PFSK-1 (cell line): ENCODE data around the gene AIMP2.

Source experiments
- FOXP2 ChIP-seq: optimal IDR thresholded peaks from 2 replicates; pipeline ENCODE3; 2011; ENCODE audit warnings: borderline replicate concordance, control low read depth, inconsistent platforms; ENCODE audit not compliant: insufficient read depth; ENCODE audit errors: extremely low read length, extremely low read depth
- POLR2AphosphoS5 ChIP-seq: IDR thresholded peaks from 2 replicates; pipeline ENCODE4 v1.6.1; 2012; ENCODE audit warnings: low read depth, mild to moderate bottlenecking, control low read depth, low read length, moderate library complexity
- REST ChIP-seq, 2 experiments: IDR thresholded peaks; 2 replicates each; pipeline versions ENCODE4 v1.6.1 to v1.8.0; 2011 to 2012; ENCODE audit warnings: low read depth in 2 of 2, low read length in 2 of 2, control low read depth in 1 of 2, inconsistent platforms in 1 of 2, mild to moderate bottlenecking in 1 of 2, moderate library complexity in 1 of 2; ENCODE audit not compliant: insufficient read depth in 1 of 2
- SIN3A ChIP-seq: IDR thresholded peaks from 2 replicates; pipeline ENCODE4 v1.6.1; 2012; ENCODE audit warnings: mild to moderate bottlenecking, low read length, moderate library complexity, borderline replicate concordance; ENCODE audit not compliant: insufficient read depth
- TAF1 ChIP-seq: IDR thresholded peaks from 2 replicates; pipeline ENCODE4 v1.6.1; 2012; ENCODE audit warnings: low read length, control low read depth, borderline replicate concordance; ENCODE audit not compliant: insufficient read depth

AIMP2 gene

DNA sequence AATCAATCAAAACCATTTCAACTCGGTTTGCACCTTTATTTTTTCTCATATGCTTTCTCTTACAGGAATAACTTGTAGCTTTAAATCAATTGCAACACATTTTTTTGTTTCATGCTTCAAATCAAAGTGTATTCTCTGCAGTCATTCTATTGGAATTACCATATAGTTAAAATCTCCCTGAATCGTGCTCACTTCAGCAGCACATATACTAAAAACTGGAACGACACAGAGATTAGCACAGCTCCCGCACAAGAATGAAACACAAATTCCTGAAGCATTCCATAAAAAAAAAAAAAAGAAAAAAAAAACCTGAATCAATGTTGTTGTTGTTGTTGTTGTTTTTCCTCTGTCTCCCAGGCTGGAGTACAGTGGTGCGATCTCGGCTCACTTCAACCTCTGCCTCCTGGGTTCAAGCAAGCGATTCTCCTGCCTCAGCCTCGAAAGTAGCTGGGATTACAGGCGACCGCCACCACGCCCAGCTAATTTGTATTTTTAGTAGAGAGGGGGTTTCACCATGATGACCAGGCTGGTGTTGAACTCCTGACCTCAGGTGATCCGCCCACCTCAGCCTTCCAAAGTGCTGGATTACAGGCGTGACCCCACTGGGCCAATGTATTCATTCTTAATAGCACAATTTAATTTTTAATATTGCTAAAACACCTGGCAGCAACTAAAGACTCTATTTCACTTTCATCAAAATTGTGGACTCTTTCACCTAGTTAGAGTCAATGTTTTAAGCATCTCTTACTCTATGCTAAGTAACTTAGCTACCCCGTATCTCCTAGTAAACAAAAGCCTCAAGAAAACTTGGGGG, 48.5 kb downstream of the AIMP2 start:
- no peak for TF ChIP-seq REST (IDR thresholded peaks at IDR 0.05; ENCODE audit: insufficient read depth in 1 of 2, low read depth in 2 of 2, low read length in 2 of 2)
- TF ChIP-seq SIN3A: no peak
- TF ChIP-seq POLR2AphosphoS5: no peak
- no peak for TF ChIP-seq FOXP2
- no peak for TF ChIP-seq TAF1

DNA sequence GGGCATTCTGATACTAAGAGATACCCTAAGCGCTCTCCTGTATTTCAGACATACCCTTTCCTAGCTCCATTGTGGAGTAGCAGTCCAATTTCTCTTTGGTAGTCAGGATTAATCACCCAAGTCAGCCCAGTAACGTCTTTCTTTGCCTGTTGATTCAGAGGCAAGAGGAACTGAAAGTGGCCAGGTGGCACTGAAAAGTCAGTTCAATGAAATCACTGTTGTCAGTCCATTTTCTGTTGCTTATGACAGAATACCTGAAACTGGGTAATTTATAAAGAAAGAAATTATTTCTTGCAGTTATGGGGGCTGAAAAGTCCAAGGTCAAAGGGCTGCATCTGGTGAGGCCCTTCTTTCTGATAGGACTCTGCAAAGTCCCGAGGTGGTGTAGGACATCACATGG, 62.3 kb downstream of the AIMP2 start:
- TF ChIP-seq POLR2AphosphoS5: no peak
- TF ChIP-seq SIN3A: no peak
- no peak for TF ChIP-seq FOXP2
- TF ChIP-seq TAF1: no peak
- TF ChIP-seq REST (IDR thresholded peaks at IDR 0.05; ENCODE audit: insufficient read depth in 1 of 2, low read depth in 2 of 2, low read length in 2 of 2): no peak
